GM18951 (cell line): ENCODE data around the gene LRCH1.

ENCODE experiments used
- POLR2A ChIP-seq: IDR thresholded peaks from 4 replicates; pipeline ENCODE4 v1.6.1; 2011; ENCODE audit warnings: mild to moderate bottlenecking; ENCODE audit not compliant: insufficient read length, insufficient read depth; ENCODE audit errors: extremely low read depth
- in situ Hi-C: fragments of 300-500 bp; cut with MboI; formaldehyde crosslinking; loops from one replicate; pipeline ENCODE4 v1.12.0; 2022; ENCODE audit warnings: low sequenced_read_pairs, mixed read lengths, inconsistent platforms; ENCODE audit not compliant: unreplicated experiment

The LRCH1 gene

DNA sequence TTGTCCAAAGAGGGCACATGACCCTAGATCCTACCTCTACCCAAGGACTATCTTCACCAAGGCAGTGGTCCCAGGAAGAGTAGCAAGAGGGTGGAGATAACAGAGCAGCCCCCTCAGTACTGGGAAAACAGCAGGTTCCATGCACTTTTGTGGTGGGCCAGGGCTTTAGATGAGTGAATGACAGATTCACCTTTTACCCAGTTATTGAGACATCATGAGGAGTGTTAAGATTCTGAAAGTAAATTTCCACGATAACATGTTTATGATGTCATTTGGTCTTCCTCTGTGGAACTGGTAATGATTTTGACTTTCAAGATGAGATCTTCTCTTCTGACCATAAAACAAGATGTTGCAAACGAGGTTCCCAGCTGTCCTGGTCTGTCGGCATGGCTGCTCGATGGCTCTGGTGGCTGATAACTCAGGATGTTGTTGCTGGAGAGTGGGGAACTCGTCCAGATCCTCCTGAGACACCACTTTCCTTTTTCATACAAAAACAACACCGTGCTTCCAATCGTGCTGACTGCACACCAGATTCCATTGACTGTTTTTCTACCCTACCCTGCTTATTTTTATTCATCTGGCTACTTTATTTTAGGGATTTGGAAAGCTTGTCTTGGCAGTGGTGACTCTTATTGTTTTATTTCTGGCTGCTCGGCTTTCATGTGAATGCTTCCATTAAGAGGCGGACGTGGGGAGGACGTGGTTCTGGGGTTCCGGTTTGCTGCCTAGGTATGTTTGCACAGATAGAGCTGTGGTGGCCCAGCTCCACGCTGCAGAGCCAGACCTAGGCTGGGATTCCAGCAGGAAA lies 88.5 kb downstream of the LRCH1 start:
- in situ Hi-C loops, result no loop called here
- no peak for TF ChIP-seq POLR2A

DNA sequence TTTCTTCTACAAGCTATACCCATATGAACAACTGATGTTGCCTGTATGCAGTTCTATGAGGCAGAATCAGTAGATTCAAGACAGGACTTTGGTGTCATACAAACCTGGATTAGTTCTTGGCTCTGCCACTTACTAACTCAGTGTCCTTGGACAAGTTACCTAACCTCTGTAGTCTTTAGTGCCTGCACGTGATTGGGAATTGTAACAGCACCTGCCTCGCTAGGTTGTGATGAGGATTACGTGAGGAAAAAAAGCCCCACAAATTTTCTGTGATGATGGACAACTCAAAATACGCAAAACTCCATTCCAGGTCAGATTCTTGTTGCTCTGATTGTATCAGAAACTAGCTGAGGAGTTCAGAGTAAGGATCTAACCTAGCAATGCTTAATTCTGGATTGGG lies 89.3 kb downstream of the LRCH1 start:
- in situ Hi-C loops, result no loop called here
- no peak for TF ChIP-seq POLR2A

DNA sequence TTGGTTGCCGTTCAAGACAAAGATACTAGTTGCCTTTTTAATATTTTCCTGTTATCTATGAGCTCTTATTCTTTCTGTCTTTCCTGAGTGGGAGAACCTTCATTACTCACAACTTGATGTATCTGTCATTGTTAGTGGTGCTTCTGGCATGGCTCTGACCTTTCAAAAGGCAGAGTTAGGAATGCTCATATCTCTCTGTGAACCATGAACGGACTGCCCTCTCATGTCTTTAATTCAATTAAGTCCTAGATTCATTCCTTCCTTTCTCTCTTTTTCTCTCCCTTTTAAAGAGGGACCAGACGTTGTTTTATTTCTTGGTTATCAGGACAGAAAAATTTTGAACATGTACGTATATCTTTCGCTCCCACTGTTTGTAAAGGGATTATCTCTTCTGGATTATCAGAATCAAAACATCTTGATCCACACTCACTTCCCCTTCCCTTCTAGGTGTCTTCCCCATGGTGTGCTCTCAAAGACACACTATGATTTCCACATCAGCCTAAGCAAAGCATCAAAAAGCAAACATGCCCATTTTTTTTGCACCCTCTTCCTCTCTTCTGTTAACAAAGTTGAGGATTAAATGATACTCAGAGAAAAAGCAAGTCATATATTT lies 90.3 kb downstream of the LRCH1 start:
- TF ChIP-seq POLR2A, result no peak
- in situ Hi-C loops, result no loop called here

DNA sequence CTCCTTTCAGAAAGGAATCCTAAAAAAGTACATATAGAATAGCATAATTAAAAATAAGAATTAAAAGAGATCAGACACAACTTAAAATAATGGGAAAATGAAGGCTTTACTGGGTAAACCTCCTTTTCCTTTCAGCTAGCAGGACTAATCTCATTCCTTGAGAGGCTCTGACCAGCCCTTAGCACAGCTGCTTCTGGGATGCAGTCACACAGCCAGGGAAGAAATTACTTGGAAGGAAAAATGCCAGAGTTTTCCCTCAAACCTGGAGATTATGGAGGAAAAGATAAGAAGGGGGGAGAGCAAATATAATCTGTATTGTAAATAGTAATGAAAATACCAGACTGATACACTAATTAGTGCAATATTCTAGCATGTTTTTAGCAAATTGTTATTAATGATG lies 91.8 kb downstream of the LRCH1 start:
- in situ Hi-C loops, result no loop called here
- no peak for TF ChIP-seq POLR2A

DNA sequence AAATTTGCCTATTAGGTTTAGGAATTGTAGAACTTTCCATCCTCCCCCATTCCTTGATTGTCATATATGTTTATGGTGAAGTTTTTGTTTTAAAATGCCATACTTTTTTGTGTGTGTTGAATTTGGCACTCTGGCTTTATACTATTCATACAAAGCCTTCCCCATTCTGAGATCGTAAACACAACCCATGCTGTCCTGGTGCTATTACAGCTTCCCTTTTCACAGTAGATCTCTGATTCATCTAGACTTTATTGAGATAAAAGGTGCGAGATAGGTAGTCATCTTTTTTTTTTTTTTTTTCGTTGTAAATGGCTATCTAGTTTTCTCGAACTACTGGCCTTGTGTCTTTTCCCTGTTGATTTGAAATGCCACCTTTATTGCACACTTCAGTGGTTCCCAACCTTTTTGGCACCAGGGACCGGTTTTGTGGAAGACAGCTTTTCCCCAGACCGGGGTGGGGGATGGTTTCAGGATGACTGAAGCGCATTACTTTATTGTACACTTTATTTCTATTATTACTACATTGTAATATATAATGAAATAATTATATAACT lies 94.6 kb downstream of the LRCH1 start:
- in situ Hi-C loops, result no loop called here
- no peak for TF ChIP-seq POLR2A

DNA sequence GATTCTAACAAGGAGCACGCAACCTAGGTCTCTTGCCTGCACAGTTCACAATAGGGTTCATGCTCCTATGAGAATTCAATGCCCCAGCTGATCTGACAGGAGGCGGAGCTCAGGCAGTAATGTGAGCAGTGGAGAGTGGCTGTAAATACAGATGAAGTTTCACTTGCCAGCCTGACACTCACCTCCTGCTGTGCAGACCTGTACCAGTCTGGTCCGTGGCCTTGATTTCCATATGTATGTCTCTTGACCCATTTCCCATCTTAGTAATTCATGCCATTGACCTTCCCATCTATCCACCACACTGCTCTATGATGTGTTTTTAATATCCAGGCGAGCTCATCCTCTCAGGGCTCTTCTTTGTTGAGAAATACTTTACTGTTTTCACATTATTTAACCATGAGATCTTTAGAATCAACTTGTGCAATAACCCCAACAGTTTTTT lies 95.2 kb downstream of the LRCH1 start:
- no peak for TF ChIP-seq POLR2A
- in situ Hi-C loops, result no loop called here

DNA sequence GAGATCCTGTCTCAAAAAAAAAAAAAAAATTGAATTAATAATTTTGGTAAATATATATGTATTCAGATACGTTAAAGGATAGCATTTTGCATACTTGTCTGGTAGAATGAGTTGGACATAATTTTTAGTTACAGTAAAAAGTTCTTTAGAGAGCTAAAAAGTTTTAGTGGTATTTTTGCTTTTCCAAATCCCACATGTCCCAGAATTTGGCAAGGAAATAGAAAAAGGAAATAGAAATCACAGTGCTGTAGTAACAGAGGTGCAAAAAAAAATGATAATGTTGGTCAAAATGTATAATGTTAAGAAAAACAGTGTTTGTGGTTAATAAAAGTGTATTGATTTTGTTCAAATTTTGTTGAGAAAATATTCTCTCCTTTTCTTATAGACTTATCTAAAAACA lies 96.8 kb downstream of the LRCH1 start:
- in situ Hi-C loops, result no loop called here
- no peak for TF ChIP-seq POLR2A

DNA sequence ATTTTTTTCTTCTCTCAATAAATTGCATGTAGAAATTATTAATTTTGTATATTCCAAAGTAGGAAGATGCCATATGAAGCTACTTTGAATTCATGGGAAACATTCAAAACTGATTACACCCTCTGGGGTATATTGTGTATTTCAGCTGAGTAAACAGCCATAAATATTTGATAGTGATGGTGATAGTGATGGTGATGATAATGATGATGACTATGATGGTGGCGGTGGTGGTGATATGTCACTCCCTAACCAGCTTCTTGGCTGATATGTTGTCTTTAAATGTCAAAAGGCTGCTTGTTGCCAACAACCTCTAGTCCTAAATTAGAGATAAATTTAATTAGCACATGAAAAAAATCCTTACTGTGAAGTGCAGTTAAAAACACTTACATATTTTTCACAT lies 102.0 kb downstream of the LRCH1 start:
- in situ Hi-C loops, result no loop called here
- TF ChIP-seq POLR2A, result no peak

DNA sequence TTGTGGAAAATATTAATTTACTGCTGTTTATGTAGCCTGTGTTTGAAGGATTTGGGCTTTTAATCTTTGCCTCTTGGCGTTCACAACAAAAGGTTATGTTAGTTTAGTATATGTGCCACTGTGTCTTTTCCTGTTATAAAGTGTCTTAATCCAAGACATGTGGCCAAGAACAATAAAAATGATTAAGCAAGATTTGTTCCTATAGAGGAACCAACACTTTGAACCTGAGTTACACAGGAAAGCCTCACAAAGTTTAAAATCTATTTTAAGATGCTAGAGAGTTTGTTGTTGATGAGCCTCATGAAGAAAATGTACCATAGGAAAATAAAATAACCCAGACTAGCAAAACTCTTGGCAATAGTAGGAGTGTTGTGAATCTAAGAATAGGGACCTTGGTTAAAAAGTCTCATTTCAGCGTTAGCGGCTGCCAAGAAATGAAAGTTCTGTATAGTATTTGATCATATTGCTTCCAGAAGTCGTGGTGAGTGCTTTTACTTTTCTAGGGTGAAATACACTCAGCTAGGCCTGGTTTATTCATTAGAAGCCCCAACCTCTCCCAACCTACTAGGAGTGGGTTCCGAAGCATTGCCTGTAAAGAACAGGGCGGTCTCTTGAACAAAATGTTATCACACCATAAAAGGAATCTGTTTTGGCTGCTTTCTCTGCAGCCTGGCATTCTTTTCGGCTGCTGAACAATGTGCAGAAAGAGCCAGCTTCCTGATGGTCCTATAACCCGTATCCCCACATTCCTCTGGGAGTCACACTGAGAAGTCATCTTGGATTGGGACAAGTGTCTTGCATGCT lies 102.6 kb downstream of the LRCH1 start:
- TF ChIP-seq POLR2A, result no peak
- in situ Hi-C loops, result no loop called here

DNA sequence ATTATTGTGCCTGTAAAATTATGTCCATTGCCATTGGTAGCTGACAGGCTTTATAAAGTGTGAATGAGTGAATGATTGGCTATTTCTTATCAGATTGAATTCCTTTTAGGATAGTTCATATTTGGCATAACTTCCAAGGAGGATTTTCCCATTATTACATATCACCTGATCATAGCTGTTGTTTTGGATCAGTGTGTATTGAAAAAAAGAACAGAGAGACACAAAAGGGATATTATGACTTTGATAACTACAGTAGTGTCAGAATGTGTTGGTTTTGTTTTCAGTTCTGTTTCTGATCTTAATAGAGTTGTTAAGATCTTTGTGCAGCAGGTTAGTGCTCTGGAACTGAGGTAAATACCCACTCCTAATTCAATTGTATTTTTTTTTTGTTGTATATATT lies 103.8 kb downstream of the LRCH1 start:
- in situ Hi-C loops, result no loop called here
- no peak for TF ChIP-seq POLR2A

DNA sequence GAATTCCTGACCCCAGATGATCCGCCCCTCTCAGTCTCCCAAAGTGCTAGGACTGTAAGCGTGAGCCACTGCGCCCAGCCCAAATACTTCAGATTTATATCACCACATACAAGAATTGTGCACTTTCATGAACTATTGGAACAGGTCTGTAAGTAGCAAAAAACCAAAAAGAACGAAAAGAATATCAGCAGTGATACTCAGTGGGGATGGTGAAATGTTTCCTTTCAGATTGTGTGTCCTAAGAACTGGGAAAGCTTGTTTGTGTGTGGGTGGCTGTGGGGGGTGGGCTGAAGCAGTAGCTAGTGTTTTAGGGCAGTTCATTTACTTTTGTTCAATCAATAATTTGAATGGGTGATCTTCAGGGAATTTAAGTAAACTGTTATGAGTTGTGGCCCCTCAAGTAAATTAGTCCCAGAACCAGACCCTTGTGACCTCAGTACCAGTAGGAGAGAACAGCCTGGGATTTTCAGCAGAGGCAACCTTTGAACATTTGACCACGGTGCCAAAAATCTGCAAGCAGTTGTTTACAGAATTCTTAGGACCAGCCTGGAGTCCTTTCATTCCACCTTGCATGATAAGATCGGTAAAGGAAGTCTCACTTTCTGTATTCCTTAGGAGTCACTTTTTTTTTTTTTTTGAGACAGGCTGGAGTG lies 106.6 kb downstream of the LRCH1 start:
- no peak for TF ChIP-seq POLR2A

DNA sequence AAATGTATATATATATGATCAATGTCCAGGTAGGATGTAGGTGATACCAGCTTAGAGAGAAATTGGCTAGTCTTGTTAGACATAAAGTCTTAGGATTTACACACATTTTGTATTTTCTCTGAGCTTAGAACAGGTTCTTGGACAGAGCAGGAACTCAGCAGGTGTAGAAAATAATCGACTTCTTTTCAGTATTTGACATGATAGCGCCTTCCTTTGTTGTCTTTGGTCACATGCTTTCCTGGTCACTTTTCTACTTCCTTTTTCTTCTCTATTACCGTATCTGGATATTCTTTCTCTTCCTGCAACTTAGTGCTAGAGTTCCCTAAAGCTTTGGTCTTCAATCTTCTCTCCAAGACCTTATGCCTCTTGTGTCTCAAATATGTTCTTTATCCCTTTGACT lies 107.4 kb downstream of the LRCH1 start:
- TF ChIP-seq POLR2A, result no peak
- in situ Hi-C loops, result no loop called here

More for the DNA sequence above, 106.6 kb downstream of the LRCH1 start:
- in situ Hi-C loops, result no loop called here

DNA sequence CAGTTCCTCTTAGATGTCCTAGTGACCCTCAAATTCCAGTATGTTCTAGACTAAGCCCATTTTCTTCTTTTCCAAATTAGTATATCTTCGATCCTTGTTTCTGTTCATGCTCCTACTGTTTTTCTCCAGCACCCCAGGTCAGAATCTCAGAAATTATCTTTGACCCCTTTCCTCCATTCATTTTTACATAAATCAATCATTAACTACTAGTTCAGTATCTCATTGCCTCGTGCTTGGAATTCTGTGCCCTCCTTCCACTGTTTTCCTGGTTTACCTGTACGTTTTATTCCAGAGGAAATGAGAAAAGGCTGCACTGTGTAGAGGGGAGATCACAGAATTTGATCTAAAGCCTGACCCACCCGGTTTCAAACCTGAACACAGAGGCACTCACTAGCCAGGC lies 107.9 kb downstream of the LRCH1 start:
- in situ Hi-C loops, result no loop called here
- TF ChIP-seq POLR2A, result no peak
